H1 (cell line): Measurements from ENCODE around the gene SLC2A13. TPM values are rescaled to one million over a fixed set of nuclear protein-coding genes. Genes with fewer than 3 reads are reported as not detected.

Source experiments
- CBX5 ChIP-seq: fragments of 300-800, 300-1000 bp; sonication (generic); IDR thresholded peaks from 2 replicates; pipeline ENCODE4 v1.7.1; 2016; ENCODE audit warnings: antibody characterized with exemption, low read length, low read depth
- CEBPB ChIP-seq: IDR thresholded peaks from 2 replicates; pipeline ENCODE4 v1.6.1; 2012; ENCODE audit warnings: low read depth, low read length
- GABPA ChIP-seq: IDR thresholded peaks from 2 replicates; pipeline ENCODE4 v1.6.1; 2011; ENCODE audit warnings: mild to moderate bottlenecking, low read length, moderate library complexity, borderline replicate concordance; ENCODE audit not compliant: insufficient read depth
- HDAC2 ChIP-seq, 2 experiments: fragments of 300-600 bp in 1 of 2; sonication (generic) in 1 of 2; IDR thresholded peaks; 2 replicates each; pipeline ENCODE4 v1.6.1; 2011 to 2012; ENCODE audit warnings: low read depth in 2 of 2, low read length in 2 of 2, mild to moderate bottlenecking in 2 of 2, moderate library complexity in 2 of 2, borderline replicate concordance in 1 of 2, inconsistent platforms in 1 of 2
- JUN ChIP-seq: IDR thresholded peaks from 2 replicates; pipeline ENCODE4 v1.6.1; 2011; ENCODE audit warnings: low read depth, mild to moderate bottlenecking, improper control_type of control experiment, low read length
- KDM5A ChIP-seq: fragments of 200-600 bp; IDR thresholded peaks from 2 replicates; pipeline ENCODE4 v1.7.1; 2012; ENCODE audit warnings: mild to moderate bottlenecking, low read length, inconsistent platforms, mixed read lengths
- MAFK ChIP-seq: IDR thresholded peaks from 2 replicates; pipeline ENCODE4 v1.6.1; 2012; ENCODE audit warnings: low read depth, mild to moderate bottlenecking, improper control_type of control experiment, low read length
- NANOG ChIP-seq: IDR thresholded peaks from 2 replicates; pipeline ENCODE4 v1.6.1; 2011; ENCODE audit warnings: low read length, low read depth, mild to moderate bottlenecking, inconsistent platforms; ENCODE audit not compliant: insufficient read depth, poor library complexity, severe bottlenecking
- NRF1 ChIP-seq: IDR thresholded peaks from 2 replicates; pipeline ENCODE4 v1.6.1; 2011; ENCODE audit warnings: mild to moderate bottlenecking, low read depth, low read length, improper control_type of control experiment
- PHF8 ChIP-seq: fragments of 200-600 bp; sonication (generic); conservative IDR thresholded peaks from 2 replicates; pipeline ENCODE4 v1.7.1; 2012; ENCODE audit warnings: low read depth, mild to moderate bottlenecking, inconsistent platforms, low read length, moderate library complexity
- RFX5 ChIP-seq: IDR thresholded peaks from 2 replicates; pipeline ENCODE4 v1.6.1; 2011; ENCODE audit warnings: low read depth, low read length, improper control_type of control experiment, borderline replicate concordance
- SIRT6 ChIP-seq: IDR thresholded peaks from one replicate; pipeline ENCODE4 v1.7.1; 2012; ENCODE audit warnings: low read length, inconsistent platforms
- SIX5 ChIP-seq: IDR thresholded peaks from 2 replicates; pipeline ENCODE4 v1.6.1; 2011; ENCODE audit warnings: mild to moderate bottlenecking, low read depth, low read length
- SP1 ChIP-seq: IDR thresholded peaks from 2 replicates; pipeline ENCODE4 v1.6.1; 2011; ENCODE audit warnings: low read depth, low read length
- SRF ChIP-seq: IDR thresholded peaks from 2 replicates; pipeline ENCODE4 v1.6.1; 2011; ENCODE audit warnings: mild to moderate bottlenecking, low read depth, low read length, moderate library complexity
- TAF7 ChIP-seq: optimal IDR thresholded peaks from 2 replicates; pipeline ENCODE3; 2011; ENCODE audit warnings: low read depth, mild to moderate bottlenecking, inconsistent platforms, low read length, moderate library complexity, borderline replicate concordance
- polyA plus RNA-seq, 7 experiments: library from polyadenylated mRNA; depleted of rRNA in 3 of 7; stranded (reverse) in 5 of 7; unstranded in 2 of 7; fragments of >200 nt in 5 of 7; fragments of 200-250 nt in 2 of 7; gene quantifications; 1 replicate in 5 of 7; 2 replicates in 1 of 7; 4 replicates in 1 of 7; pipeline versions ENCODE4 v1.2.1 to v1.2.3, GENCODE V29; 2011 to 2013; ENCODE audit warnings: missing spikeins in 2 of 7, mixed read lengths in 2 of 7
- total RNA-seq: library from RNA; stranded (reverse); fragmentation: NEBNext Ultra II Directional; extraction: Animal tissue kit (Norgen Biotek cat#: 25700); gene quantifications from 2 replicates; pipeline ENCODE4 v1.2.1, GENCODE V29; 2021
- TF ChIP-seq, protein P1 (sequence below), 3 experiments: IDR thresholded peaks; 1 replicate in 2 of 3; 2 replicates in 1 of 3; pipeline versions ENCODE4 v1.5.1 to v1.6.1; 2011; ENCODE audit warnings: low read length in 3 of 3, mild to moderate bottlenecking in 3 of 3, inconsistent platforms in 2 of 3, low read depth in 1 of 3, moderate library complexity in 1 of 3; ENCODE audit not compliant: insufficient read depth in 1 of 3; ENCODE audit errors: control extremely low read depth in 1 of 3

Gene SLC2A13
- total and polyA plus RNA-seq, 2 of the 8 experiments (the other 6 are each of a cell fraction or from before 2014, with no cell fraction given), result 2.8 to 9.6 TPM

DNA sequence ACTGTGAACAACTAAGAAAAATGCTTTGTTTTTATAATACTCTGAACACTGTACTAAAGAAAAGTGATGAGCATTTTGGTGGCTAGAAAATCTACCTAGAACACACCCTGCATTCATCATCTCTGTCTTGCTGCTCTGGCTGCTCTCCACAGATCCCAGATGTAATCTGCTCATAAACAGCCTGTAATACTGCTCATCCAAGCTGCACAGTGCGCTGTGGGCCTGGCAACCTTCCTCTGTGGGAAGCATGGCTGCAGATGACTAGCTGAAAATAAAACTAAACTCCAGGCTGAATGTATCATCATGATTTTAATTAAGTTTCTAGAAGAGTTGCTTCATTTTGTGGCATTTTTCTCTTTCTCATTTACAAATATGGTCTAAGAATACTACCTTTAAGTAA, 200.7 kb downstream of the SLC2A13 start (continued):
- TF ChIP-seq TAF7, result no peak
- no peak for TF ChIP-seq SIRT6
- TF ChIP-seq NANOG, result no peak
- no peak for TF ChIP-seq PHF8
- TF ChIP-seq SP1, result no peak
- no peak for TF ChIP-seq SRF
- TF ChIP-seq MAFK, result no peak
- TF ChIP-seq GABPA, result no peak
- TF ChIP-seq CBX5, result no peak
- TF ChIP-seq JUN, result no peak
- no peak for TF ChIP-seq CEBPB
- no peak for TF ChIP-seq SIX5
- no peak for TF ChIP-seq KDM5A
- TF ChIP-seq HDAC2 (IDR thresholded peaks at IDR 0.05; ENCODE audit: borderline replicate concordance in 1 of 2, low read depth in 2 of 2, low read length in 2 of 2), result no peak
- TF ChIP-seq RFX5, result no peak
- TF ChIP-seq, protein P1, sequence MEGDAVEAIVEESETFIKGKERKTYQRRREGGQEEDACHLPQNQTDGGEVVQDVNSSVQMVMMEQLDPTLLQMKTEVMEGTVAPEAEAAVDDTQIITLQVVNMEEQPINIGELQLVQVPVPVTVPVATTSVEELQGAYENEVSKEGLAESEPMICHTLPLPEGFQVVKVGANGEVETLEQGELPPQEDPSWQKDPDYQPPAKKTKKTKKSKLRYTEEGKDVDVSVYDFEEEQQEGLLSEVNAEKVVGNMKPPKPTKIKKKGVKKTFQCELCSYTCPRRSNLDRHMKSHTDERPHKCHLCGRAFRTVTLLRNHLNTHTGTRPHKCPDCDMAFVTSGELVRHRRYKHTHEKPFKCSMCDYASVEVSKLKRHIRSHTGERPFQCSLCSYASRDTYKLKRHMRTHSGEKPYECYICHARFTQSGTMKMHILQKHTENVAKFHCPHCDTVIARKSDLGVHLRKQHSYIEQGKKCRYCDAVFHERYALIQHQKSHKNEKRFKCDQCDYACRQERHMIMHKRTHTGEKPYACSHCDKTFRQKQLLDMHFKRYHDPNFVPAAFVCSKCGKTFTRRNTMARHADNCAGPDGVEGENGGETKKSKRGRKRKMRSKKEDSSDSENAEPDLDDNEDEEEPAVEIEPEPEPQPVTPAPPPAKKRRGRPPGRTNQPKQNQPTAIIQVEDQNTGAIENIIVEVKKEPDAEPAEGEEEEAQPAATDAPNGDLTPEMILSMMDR (IDR thresholded peaks at IDR 0.05; ENCODE audit: control extremely low read depth in 1 of 3, insufficient read depth in 1 of 3, low read depth in 1 of 3, low read length in 3 of 3), result no peak
- no peak for TF ChIP-seq NRF1
